HG02610 (cell line): ENCODE measurements around the gene RELCH.
A peak's percentile ranks its signal among the peaks of the same experiment; 100 is the strongest.

Experiments
- ATAC-seq: cut with Tn5 transposase; IDR thresholded peaks from one replicate; pipeline ENCODE4 v1.9.1; 2021; ENCODE audit warnings: mild to moderate bottlenecking, moderate library complexity; ENCODE audit not compliant: unreplicated experiment

The RELCH gene

DNA sequence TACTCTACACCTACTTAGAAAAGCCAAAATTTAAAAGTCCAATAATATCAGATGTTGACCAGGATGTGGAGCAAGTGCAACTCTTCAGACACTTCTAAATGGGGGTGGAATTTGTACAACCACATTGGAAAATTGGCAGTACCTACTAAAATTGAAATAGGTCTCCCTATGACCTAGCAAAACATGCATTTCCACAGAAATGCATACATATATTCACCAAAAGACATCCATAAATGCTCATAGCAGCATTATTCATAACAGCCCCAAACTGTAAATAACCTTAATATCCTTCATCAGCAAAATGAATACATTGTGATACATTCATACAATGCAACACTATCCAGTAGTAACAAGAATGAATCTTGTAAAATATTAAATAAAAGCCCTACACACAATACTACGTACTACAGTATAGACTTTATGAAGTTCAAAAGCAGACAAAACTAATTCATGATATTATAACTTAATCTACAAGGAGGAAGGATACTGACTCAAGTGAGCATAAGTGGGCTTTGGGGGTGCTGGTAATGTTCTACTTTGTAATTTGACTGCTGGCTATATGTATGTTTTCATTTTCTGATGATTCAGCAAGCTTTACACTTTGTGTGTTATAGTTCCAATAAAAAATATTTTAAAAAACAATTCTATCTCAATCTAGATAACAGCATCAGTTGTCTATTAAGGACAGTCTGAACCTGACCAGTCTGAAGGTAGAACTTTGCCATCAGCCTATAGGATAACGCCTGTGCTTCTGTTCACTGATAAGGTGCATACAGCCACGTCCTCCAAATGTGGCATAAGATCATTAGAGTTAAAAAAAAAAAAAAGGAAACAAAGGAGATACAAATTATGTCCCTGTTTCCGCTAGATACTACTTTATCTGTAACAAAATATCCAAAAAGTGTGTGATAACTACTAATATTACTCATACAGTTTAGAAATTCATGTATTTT, 131.4 kb downstream of the RELCH start:
- no peak for ATAC-seq

- no peak for ATAC-seq
These were observed 134.1 kb downstream of the RELCH start for GRCh38 chr18:62321201-62321600.

GRCh38 chr18:62323483-62324180, 136.6 kb downstream of the RELCH start:
- no peak for ATAC-seq

GRCh38 chr18:62324181-62324828, 137.2 kb downstream of the RELCH start:
- ATAC-seq = no peak

DNA sequence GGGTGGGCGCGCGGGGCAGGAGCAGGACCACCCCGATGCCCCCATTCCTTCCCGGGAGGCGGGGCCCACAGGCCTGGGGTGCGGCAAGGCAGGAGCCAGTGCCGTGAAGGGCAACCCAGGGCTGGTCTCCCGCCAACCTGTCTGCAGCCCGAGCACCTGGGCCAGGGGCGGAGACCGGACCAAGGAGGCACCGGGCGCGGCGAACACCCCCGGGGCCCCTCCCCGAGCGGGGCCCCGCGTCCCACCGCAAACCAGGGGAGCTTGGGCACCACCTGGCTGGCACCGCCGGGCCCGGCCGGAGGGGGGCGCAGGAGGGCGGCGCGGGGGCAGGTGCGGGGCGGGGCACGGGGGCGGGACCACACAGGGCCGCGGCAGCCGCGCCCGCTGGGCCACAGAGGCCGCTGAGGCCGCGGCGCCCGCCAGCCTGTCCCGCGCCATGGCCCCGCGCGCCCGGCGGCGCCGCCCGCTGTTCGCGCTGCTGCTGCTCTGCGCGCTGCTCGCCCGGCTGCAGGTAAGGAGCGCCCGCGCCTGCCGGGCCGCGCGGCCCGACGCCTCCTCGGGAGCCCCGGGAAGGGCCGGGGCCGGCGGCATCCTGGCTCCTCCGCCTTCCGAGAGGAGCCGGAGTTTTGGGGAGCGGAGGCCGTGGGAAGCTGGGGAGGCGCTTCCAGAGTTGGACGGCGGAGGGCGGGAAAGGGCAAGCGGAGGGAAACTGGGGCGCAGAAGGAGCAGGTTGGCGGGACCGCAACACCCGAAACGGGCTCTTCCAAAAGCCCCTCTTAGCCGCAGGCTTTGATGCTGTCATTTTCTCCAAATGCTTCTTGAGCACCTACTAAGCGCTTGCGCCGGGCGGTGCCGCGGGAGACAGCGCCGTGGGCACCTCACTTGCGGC, 138.1 kb downstream of the RELCH start, which contains the start of gene TNFRSF11A:
TSS of gene TNFRSF11A (plus strand) at position 394 of the 889 bp plus-strand sequence. CDS start at position 437, 43 bp downstream.
- peak; percentile 68 for ATAC-seq

- ATAC-seq = no peak
These were observed 139.0 kb downstream of the RELCH start for GRCh38 chr18:62325806-62326645.

DNA sequence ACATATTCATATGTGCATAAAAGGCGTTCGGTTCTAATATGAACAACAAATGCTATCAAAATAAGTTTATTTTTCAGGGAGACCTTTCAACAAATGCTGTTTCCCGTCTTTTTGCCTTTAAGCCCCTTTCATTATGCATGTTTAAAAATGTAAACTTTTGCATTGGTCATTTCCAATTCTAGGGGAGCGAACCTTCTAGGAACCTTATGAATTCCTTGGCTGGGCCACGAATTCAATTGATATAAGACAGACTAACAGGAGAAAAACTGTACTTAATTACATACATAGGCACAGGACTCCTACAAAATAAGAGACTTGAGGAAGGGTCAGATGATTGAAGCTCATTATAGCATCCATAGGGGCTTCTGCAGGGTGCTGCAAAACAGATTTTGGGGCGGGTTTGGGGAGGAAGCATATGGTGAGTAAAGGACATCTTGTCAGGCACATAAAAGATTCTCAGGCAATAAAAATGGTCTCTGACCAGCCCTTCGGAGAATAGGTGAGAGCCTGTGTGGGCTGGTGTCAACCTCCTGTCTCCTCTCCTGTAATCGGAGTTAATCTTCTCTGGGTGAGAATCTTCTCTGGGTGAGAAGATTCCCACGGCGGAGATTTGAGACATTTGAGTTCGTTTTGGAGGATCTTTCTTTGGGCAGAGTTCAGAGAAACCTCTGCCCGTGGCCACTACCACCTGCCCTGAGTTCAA, 139.7 kb downstream of the RELCH start:
- ATAC-seq = no peak

DNA sequence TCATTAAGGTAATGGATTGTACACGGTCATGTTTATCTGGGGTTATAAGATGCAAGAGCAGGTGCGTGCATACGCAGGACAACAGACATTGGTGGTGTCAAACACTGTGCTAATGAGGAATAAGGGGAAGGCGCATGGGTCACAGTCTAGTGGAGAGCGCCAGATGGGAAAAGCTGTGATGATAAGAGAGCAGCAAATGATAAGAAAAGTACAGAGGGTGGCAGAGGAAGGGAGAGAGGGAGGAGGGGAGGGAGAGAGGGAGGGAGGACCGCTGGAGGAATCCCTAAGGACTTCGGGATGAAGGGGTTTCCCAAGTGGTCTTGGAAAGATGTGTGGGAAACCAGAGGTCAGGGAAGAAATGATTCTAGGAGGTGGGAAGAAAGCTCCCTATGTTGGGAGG, 140.9 kb downstream of the RELCH start:
- no peak for ATAC-seq

- ATAC-seq = no peak
These were observed 141.8 kb downstream of the RELCH start for GRCh38 chr18:62328586-62329525.

DNA sequence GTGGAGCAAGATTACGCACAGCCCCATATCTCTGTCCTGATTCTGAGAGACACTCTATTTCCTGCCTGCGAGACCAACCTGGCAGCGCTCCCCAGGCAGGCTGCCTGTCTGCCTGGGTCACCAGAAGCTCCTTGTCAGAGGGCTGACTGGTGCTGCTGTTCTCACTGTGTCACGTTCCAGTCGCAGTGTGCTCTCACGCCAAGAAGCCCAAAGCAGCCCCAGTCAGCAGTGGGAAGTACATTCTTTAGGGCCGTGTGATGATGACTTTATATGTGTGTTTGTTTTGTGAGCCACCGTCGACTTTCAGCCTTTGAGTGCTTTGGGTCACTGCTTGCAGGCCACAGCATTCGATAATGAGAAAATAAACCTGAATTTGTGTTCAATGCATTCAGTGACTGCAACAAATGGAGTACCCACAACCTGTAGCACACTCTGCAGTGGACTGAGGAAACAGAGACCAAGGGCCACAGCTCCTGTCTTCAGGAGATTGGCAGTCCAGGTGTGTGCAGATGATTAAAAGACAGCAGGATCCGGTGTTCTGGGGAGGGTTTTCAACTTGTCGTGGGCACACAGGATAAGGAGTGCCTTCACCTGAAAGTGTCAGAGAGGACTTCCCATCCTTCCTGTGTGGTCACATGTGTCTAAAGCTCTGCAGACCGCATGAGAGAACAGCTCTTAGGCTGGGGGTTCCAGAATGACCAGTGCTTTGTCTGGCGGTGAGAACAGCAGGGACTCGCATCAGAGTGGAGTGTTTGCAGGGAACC, 142.8 kb downstream of the RELCH start:
- peak; percentile 43 for ATAC-seq

DNA sequence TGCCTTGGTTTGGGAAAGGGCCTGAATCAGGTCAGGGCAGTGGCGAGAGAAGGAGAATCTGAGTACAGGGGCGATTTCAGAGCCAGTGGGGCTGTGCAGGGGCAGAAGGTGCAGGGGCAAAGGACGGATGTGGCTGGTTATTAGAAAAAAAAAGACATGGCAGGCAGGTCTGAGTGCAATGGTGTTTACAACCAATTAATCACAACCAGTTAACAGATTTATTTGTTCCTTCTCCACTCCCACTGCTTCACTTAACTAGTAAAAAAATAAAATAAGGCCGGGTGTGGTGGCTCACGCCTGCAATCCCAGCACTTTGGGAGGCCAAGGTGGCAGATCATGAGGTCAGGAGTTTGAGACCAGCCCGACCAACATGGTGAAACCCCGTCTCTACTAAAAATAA, 143.6 kb downstream of the RELCH start:
- ATAC-seq = no peak

DNA sequence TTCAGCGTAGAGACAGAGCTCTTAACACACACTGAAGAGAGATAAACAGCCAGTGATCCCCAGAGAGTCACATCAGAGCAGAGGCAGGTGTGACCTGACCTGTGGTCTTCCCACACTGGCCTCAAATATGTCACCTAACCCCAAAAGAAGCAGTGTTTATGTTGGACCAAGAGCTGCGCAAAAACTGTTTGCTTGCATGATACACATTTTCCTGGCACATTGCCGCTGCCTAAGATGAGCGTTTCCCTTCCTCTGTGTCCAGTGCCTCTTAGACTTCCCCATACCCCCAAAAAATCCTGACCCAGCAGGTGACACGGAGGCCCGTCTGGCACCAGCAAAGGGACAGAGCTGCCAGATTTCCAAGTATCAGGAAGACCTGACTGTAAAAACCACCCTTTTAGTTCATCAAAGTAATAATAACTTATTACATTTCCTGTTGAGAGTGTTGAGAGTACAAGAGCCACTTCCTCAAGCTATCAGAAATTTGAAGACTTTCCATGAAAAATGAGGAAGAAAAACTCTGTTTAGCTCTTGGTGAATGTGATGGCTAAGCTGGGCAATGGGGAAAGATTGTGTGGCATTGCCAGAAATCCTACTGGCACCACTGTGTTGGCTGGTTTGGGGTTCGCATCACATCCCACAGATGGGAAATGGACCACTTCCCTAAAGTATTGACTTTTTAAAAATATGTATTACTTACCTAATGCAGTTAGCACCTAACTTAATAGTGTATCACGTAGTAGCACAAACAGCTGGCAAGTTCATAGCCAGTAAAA, 144.7 kb downstream of the RELCH start:
- ATAC-seq = no peak

- ATAC-seq = no peak
These were observed 145.4 kb downstream of the RELCH start for GRCh38 chr18:62332431-62332830.

- ATAC-seq = no peak
These were observed 146.1 kb downstream of the RELCH start for GRCh38 chr18:62332964-62333695.

DNA sequence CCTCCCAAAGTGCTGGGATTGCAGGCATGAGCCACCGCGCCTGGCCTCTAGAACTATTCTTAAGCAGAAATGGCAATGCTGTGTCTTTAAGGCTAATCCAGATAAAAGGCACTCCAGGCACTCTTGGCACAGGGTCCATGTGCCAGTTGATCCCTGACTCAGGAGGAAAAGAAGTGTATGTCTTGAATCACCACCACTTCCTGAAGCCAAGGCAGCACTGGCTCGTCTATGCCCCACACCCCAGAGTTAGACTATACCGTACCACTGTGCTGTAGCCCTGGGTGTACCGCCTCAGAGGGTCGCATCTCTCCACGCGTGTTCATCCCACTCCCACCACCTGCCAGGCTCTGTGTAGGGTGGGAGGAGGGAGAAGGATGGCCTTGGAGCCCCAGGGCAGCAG, 147.1 kb downstream of the RELCH start:
- ATAC-seq = no peak

GRCh38 chr18:62335494-62335893, 148.4 kb downstream of the RELCH start:
- no peak for ATAC-seq
